Erythroblast (primary cell): ENCODE measurements around the gene ZP2.

Experiments
- GATA1 ChIP-seq: IDR thresholded peaks from 2 replicates; pipeline ENCODE4 v1.6.1; 2011; ENCODE audit warnings: low read depth, mild to moderate bottlenecking, control low read depth, low read length, moderate library complexity
- POLR2A ChIP-seq: IDR thresholded peaks from 2 replicates; pipeline ENCODE4 v1.6.1; 2011; ENCODE audit warnings: mild to moderate bottlenecking, low read length

DNA sequence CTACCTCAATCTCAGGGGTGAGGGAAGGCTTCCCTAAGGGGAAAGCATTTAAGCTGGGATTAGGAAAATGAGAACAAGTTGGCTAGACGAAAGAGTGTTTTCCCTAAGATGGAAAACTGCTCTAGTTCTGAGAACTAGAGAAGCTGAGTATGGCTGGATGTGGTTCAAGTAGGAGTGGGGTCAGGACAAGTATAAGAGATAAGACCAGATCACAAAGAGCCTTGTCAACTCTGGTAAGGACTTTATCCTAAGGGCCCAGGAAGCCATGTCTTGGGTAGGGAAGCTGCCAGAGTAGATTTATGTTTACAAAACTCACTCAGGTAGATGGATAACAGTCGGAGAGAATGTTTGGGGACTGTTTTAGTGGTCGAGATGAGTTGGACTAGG, 23.8 kb upstream of the ZP2 start:
- TF ChIP-seq POLR2A: no peak
- TF ChIP-seq GATA1: no peak
